Head of caudate nucleus (tissue), 42 donors: Measurements from ENCODE around the gene CBLIF.
"Not testable (repeated sequence)": the region's sequence is repeated elsewhere in the genome, so short reads cannot be mapped to it uniquely, and the experiment has no call there.

Source experiments
- DNase-seq, 42 donors: peaks; one replicate each; pipeline versions ENCODE4 v3.0.0 to v3.0.0-alpha.2; 2020 to 2021; ENCODE audit warnings: mixed read lengths in 7 of 42
- intact Hi-C: fragments of 100-400 bp; cut with DNase I; formaldehyde crosslinking; loops from one replicate; pipeline ENCODE4 v1.15.0; 2022

Gene CBLIF

GRCh38 chr11:59845399-59845798 lies at the start of gene CBLIF:
Gene CBLIF, minus strand, starts transcription at chr11:59845499. Its CDS starts 46 bp downstream, at chr11:59845453.
- no peak for DNase-seq
- intact Hi-C loops = no loop called here

- intact Hi-C loops = no loop called here
- DNase-seq = no peak
Observed at GRCh38 chr11:59894616-59895015, 49.3 kb upstream of the CBLIF start.

GRCh38 chr11:59891781-59892181 lies 46.5 kb upstream of the CBLIF start:
- intact Hi-C loops = no loop called here
- DNase-seq = no peak

- intact Hi-C loops, DNase-seq: not testable (repeated sequence)
Observed at GRCh38 chr11:59887156-59887555, 41.9 kb upstream of the CBLIF start.

- intact Hi-C loops = no loop called here
- DNase-seq = no peak
Observed at GRCh38 chr11:59883597-59883996, 38.3 kb upstream of the CBLIF start.

- intact Hi-C loops = no loop called here
- no peak for DNase-seq
Observed at GRCh38 chr11:59879567-59879966, 34.3 kb upstream of the CBLIF start.

- no peak for DNase-seq
- intact Hi-C loops = no loop called here
Observed at GRCh38 chr11:59878575-59878974, 33.3 kb upstream of the CBLIF start, which contains the start of gene OOSP3. Gene OOSP3, plus strand, starts transcription at chr11:59878782. Its CDS starts 27 bp downstream, at chr11:59878809.

GRCh38 chr11:59877784-59878183 lies 32.5 kb upstream of the CBLIF start:
- no peak for DNase-seq

GRCh38 chr11:59877325-59877724 lies 32.0 kb upstream of the CBLIF start:
- intact Hi-C loops = no loop called here

More at GRCh38 chr11:59877784-59878183, 32.5 kb upstream of the CBLIF start:
- intact Hi-C loops = no loop called here

GRCh38 chr11:59875856-59876519 lies 30.7 kb upstream of the CBLIF start:
- no peak for DNase-seq
- intact Hi-C loops = no loop called here

More at GRCh38 chr11:59877325-59877724, 32.0 kb upstream of the CBLIF start:
- no peak for DNase-seq

- DNase-seq = no peak
- intact Hi-C loops = no loop called here
Observed at GRCh38 chr11:59872076-59872475, 26.8 kb upstream of the CBLIF start.

- intact Hi-C loops = no loop called here
- DNase-seq = no peak
Observed at GRCh38 chr11:59867946-59868345, 22.6 kb upstream of the CBLIF start.

GRCh38 chr11:59866836-59867235 lies 21.5 kb upstream of the CBLIF start:
- no peak for DNase-seq
- intact Hi-C loops = no loop called here

GRCh38 chr11:59866397-59866796 lies 21.1 kb upstream of the CBLIF start, which contains the start of gene TCN1:
Gene TCN1, minus strand, starts transcription at chr11:59866487. Its CDS starts 17 bp downstream, at chr11:59866470.
- DNase-seq = no peak
- intact Hi-C loops = no loop called here

- intact Hi-C loops = no loop called here
- peak in 2 of 42 donors; percentile 1 to 11 for DNase-seq
Observed at GRCh38 chr11:59865031-59865430, 19.7 kb upstream of the CBLIF start.

- DNase-seq = no peak
Observed at GRCh38 chr11:59862252-59862651, 17.0 kb upstream of the CBLIF start.

GRCh38 chr11:59859673-59860072 lies 14.4 kb upstream of the CBLIF start:
- intact Hi-C loops = no loop called here
- DNase-seq = no peak

More at GRCh38 chr11:59862252-59862651, 17.0 kb upstream of the CBLIF start:
- intact Hi-C loops = no loop called here

GRCh38 chr11:59857439-59858434 lies 12.4 kb upstream of the CBLIF start:
- DNase-seq = no peak
- intact Hi-C loops = no loop called here

GRCh38 chr11:59854871-59855270 lies 9.6 kb upstream of the CBLIF start:
- DNase-seq = no peak
- intact Hi-C loops = no loop called here

GRCh38 chr11:59851416-59851815 lies 6.1 kb upstream of the CBLIF start:
- intact Hi-C loops, DNase-seq: not testable (repeated sequence)
